ENCODE measurements around the gene ADAT2. TPM values are rescaled to one million over a fixed set of nuclear protein-coding genes. Genes with fewer than 3 reads are reported as not detected.

Gene ADAT2
- total and polyA plus RNA-seq, 2 donors (not counting 1 experiment from before 2014, with no cell fraction given): 13.6 to 16.0 TPM

DNA sequence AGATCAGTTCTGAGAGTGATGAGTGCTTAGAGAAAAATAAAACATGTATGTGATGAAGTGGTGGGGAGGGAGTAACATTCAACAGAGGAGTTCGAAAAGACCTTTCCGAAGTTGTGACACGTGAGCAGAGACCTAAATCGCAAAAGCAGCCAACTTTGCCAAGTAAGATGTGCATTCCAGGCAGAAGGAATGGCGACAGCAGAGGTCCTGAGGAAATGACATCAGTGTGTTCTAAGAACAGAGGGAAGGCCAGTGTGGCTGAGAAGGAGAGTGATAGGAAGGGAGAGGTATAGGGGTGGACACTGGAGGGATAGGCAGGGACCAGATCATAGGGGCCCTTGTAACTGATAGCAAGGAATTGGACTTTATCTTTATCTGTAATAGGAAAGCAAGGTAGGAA is 51.3 kb downstream of the ADAT2 start:
- Histone ChIP-seq H3K9me3 (ENCODE audit: control extremely low read depth in 1 of 3, control insufficient read depth in 2 of 3, insufficient read depth in 1 of 3, low read length in 2 of 3) (no peaks in the 10 kb centered on the region), H3K36me3 (replicated peaks in 1 of 2; ENCODE audit: control extremely low read depth in 1 of 2, control insufficient read depth in 1 of 2, extremely low read depth in 1 of 2, insufficient read depth in 2 of 2, low read length in 1 of 2) (no peaks in the 10 kb centered on the region), H3K9ac (ENCODE audit: low read length) (no peak overlapping the region), H3K79me2 (ENCODE audit: control insufficient read depth, insufficient read depth, low read length) (no peaks in the 10 kb centered on the region), H3K4me1 (ENCODE audit: control insufficient read depth in 2 of 2, insufficient read depth in 2 of 2, low read length in 2 of 2) (peaks cover 0 to 2% of the 10 kb centered on the region in 2 donors), H2AFZ (ENCODE audit: insufficient read depth, low read depth, low read length, poor library complexity, severe bottlenecking) (no peak overlapping the region), H3K4me3 (ENCODE audit: control extremely low read depth in 1 of 5, extremely low read depth in 1 of 5, insufficient read depth in 1 of 5, low read depth in 2 of 5, low read length in 4 of 5) (no peak overlapping the region), H3K4me2 (replicated peaks; ENCODE audit: low read depth, low read length, poor library complexity, severe bottlenecking) (no peak overlapping the region), H4K20me1 (ENCODE audit: control insufficient read depth, insufficient read depth, low read length, poor library complexity, severe bottlenecking) (no peaks in the 10 kb centered on the region), H3K27me3 (replicated peaks in 1 of 4; ENCODE audit: control extremely low read depth in 1 of 4, control insufficient read depth in 3 of 4, insufficient read depth in 4 of 4, low read length in 3 of 4) (no peaks in the 10 kb centered on the region), H3K27ac (ENCODE audit: low read length in 2 of 2) (no peak overlapping the region)
- DNase-seq (no peak), ATAC-seq (ENCODE audit: low read depth) (no peak)
- Mint-ChIP-seq H3K9me3 (ENCODE audit: insufficient read depth) (no peaks in the 10 kb centered on the region), H3K4me1 (peaks cover 14% of the 10 kb centered on the region), H3K27me3 (no peaks in the 10 kb centered on the region), H3K4me3 (no peak overlapping the region), H3K27ac (no peak overlapping the region)
- TF ChIP-seq EZH2 (IDR thresholded peaks at IDR 0.05; ENCODE audit: borderline replicate concordance, insufficient read depth, low read depth, low read length, poor library complexity, severe bottlenecking): no peak
- TF ChIP-seq, protein P1, sequence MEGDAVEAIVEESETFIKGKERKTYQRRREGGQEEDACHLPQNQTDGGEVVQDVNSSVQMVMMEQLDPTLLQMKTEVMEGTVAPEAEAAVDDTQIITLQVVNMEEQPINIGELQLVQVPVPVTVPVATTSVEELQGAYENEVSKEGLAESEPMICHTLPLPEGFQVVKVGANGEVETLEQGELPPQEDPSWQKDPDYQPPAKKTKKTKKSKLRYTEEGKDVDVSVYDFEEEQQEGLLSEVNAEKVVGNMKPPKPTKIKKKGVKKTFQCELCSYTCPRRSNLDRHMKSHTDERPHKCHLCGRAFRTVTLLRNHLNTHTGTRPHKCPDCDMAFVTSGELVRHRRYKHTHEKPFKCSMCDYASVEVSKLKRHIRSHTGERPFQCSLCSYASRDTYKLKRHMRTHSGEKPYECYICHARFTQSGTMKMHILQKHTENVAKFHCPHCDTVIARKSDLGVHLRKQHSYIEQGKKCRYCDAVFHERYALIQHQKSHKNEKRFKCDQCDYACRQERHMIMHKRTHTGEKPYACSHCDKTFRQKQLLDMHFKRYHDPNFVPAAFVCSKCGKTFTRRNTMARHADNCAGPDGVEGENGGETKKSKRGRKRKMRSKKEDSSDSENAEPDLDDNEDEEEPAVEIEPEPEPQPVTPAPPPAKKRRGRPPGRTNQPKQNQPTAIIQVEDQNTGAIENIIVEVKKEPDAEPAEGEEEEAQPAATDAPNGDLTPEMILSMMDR (IDR thresholded peaks at IDR 0.05): no peak
- intact Hi-C loops (cut with micrococcal nuclease): no loop called here
- 98% methylated on average over 5 of the region's 5 CpGs for WGBS (ENCODE audit: insufficient coverage)
- CTCF ChIA-PET: no interaction called here
- POLR2A ChIA-PET: no interaction called here

DNA sequence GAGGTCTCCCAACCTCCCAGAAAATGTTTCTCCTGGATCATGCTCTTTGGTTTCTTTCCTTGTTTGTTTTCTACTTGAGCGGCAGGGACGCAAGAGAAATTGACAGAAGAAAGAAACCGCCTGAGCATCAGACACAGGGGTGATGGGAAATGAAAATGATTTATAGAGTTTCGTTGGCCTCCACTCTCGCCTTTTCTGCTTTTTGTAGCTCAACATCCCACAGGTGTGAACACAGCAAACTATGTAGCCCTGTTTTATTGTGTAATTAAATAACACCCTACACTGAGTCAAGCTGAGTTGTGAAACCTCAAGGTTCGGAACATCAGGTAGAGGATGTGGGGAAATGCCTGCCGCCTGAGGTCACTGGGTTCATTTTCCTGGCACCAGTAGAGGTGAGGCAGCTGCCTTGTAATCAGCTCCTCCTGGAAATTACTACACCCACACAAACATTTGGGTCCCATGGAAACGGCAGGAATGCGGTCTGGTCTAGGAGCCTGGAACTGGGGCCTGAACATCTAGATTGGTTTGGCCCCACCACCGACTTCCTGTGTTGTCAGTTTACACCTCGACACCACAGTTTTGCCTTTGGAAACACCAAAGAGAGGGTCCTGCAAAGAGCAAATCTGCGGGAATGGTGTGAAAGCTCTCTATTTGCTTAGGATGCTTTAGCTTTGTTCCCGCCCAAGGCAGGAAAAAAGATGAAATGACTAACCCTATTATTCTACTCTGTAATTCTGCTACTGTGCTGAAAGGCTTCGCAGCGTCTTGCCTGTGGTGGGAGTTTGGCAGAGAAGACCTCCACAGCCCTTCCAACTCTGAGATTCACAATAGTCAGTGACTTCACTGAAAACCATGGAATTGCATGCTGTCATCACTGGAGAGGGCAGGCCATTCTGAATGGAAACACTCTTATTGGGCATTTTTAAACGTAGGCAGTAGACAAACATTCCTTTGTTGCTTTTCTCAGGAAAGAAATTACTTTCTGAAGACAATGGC is 53.0 kb downstream of the ADAT2 start:
- no peaks in the 10 kb centered on the region for H3K27me3 ChIP-seq (replicated peaks in 1 of 4; ENCODE audit: control extremely low read depth in 1 of 4, control insufficient read depth in 3 of 4, insufficient read depth in 4 of 4, low read length in 3 of 4)
- H3K27ac ChIP-seq (ENCODE audit: low read length in 2 of 2): no peak overlapping the region
- no peaks in the 10 kb centered on the region for H4K20me1 ChIP-seq (ENCODE audit: control insufficient read depth, insufficient read depth, low read length, poor library complexity, severe bottlenecking)
- no peak overlapping the region for H3K4me2 ChIP-seq (replicated peaks; ENCODE audit: low read depth, low read length, poor library complexity, severe bottlenecking)
- peaks cover 6% of the 10 kb centered on the region for H3K27me3 Mint-ChIP-seq
- H3K4me1 ChIP-seq (ENCODE audit: control insufficient read depth in 2 of 2, insufficient read depth in 2 of 2, low read length in 2 of 2): peaks cover 0 to 2% of the 10 kb centered on the region in 2 donors
- H3K9ac ChIP-seq (ENCODE audit: low read length): no peak overlapping the region
- H3K27ac Mint-ChIP-seq: no peak overlapping the region
- intact Hi-C loops (cut with micrococcal nuclease): no loop called here
- no peaks in the 10 kb centered on the region for H3K36me3 ChIP-seq (replicated peaks in 1 of 2; ENCODE audit: control extremely low read depth in 1 of 2, control insufficient read depth in 1 of 2, extremely low read depth in 1 of 2, insufficient read depth in 2 of 2, low read length in 1 of 2)
- H3K79me2 ChIP-seq (ENCODE audit: control insufficient read depth, insufficient read depth, low read length): no peaks in the 10 kb centered on the region
- WGBS (ENCODE audit: insufficient coverage): 92% methylated on average over 9 of the region's 16 CpGs
- no peak overlapping the region for H3K4me3 ChIP-seq (ENCODE audit: control extremely low read depth in 1 of 5, extremely low read depth in 1 of 5, insufficient read depth in 1 of 5, low read depth in 2 of 5, low read length in 4 of 5)
- DNase-seq: no peak
- no peaks in the 10 kb centered on the region for H3K9me3 Mint-ChIP-seq (ENCODE audit: insufficient read depth)
- TF ChIP-seq, protein P1 (IDR thresholded peaks at IDR 0.05): no peak
- TF ChIP-seq EZH2 (IDR thresholded peaks at IDR 0.05; ENCODE audit: borderline replicate concordance, insufficient read depth, low read depth, low read length, poor library complexity, severe bottlenecking): no peak
- ATAC-seq (ENCODE audit: low read depth): no peak
- no peaks in the 10 kb centered on the region for H3K9me3 ChIP-seq (ENCODE audit: control extremely low read depth in 1 of 3, control insufficient read depth in 2 of 3, insufficient read depth in 1 of 3, low read length in 2 of 3)
- ChIA-PET POLR2A (no interaction called here), CTCF (no interaction called here)
- H3K4me1 Mint-ChIP-seq: peaks cover 14% of the 10 kb centered on the region
- H2AFZ ChIP-seq (ENCODE audit: insufficient read depth, low read depth, low read length, poor library complexity, severe bottlenecking): no peak overlapping the region
- no peak overlapping the region for H3K4me3 Mint-ChIP-seq

All from B cell (primary cell).